ENCODE results near the gene RAET1L.

DNA sequence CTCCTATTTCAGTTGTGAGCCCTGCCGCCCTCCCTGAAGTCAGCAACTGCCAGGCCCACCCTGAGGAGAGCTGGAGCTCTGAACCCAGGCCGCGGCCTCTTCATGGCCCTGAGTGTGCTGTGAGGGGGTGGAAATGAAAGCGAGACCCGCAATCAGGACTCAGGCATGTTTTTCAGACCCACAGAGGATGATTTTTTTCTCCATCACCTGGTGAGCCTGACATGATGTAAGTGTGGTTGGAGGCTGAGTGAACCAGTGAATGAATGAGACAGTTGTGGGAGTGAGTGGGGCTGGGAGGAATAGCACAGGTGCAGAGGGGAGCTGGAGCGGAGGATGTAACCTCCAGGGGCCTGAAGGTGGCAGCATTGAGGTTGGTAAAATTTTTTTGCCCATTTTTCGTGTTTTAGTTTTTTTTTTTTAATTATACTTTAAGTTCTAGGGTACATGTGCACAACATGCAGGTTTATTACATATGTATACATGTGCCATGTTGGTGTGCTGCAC is 18.3 kb downstream of the RAET1L start:
- TF ChIP-seq CTCF (conservative IDR thresholded peaks at IDR 0.05 in 1 of 2, IDR thresholded peaks at IDR 0.05 in 1 of 2; ENCODE audit: low read depth in 1 of 2, low read length in 2 of 2) (peak; percentile 53 to 61), EZH2 (IDR thresholded peaks at IDR 0.05; ENCODE audit: low read length, missing control alignments) (no peak)

All from fibroblast of lung (primary cell).